GM23338 (cell line): ENCODE measurements around the gene JPH3. TPM values are rescaled to one million over a fixed set of nuclear protein-coding genes. Genes with fewer than 3 reads are reported as not detected.

Experiments used
- ATAC-seq: fragments of 200-7000 bp; cut with Tn5 transposase; 3 replicates; pipeline ENCODE4 v1.9.1; 2020
- DNase-seq: peaks from one replicate; pipeline ENCODE4 v3.0.0-alpha.2; 2015; ENCODE audit warnings: low spot score
- H2AFZ ChIP-seq: fragments of 200-600 bp; sonication (generic); 2 replicates; pipeline ENCODE4 v1.8.0; 2016; ENCODE audit warnings: antibody characterized with exemption, mild to moderate bottlenecking, moderate library complexity
- H3F3A ChIP-seq: fragments of 200-600 bp; sonication (generic); replicated peaks from 2 replicates; pipeline ENCODE4 v1.8.0; 2017; ENCODE audit warnings: antibody characterized with exemption, mixed run types, low read depth
- H3K27ac ChIP-seq: fragments of 200-600 bp; sonication (generic); 2 replicates; pipeline ENCODE4 v1.6.1; 2016; ENCODE audit warnings: low read depth
- H3K27me3 ChIP-seq: fragments of 200-600 bp; sonication (generic); 2 replicates; pipeline ENCODE4 v1.8.0; 2016; ENCODE audit warnings: mild to moderate bottlenecking, mixed run types, moderate library complexity; ENCODE audit not compliant: insufficient read depth
- H3K36me3 ChIP-seq: fragments of 200-600 bp; sonication (generic); 2 replicates; pipeline ENCODE4 v1.8.0; 2016; ENCODE audit warnings: mild to moderate bottlenecking; ENCODE audit not compliant: insufficient read depth
- H3K4me1 ChIP-seq: fragments of 200-600 bp; sonication (generic); 2 replicates; pipeline ENCODE4 v1.8.0; 2016; ENCODE audit warnings: mild to moderate bottlenecking, moderate library complexity; ENCODE audit not compliant: insufficient read depth
- H3K4me2 ChIP-seq: fragments of 200-600 bp; sonication (generic); 2 replicates; pipeline ENCODE4 v1.7.1; 2017; ENCODE audit warnings: mixed run types
- H3K4me3 ChIP-seq: fragments of 200-600 bp; sonication (generic); 2 replicates; pipeline ENCODE4 v1.6.1; 2016; ENCODE audit warnings: mixed run types
- H3K79me2 ChIP-seq: fragments of 200-600 bp; sonication (generic); replicated peaks from 2 replicates; pipeline ENCODE4 v1.8.0; 2017; ENCODE audit warnings: mild to moderate bottlenecking; ENCODE audit not compliant: insufficient read depth
- H3K9me2 ChIP-seq: fragments of 200-600 bp; sonication (generic); 2 replicates; pipeline ENCODE4 v1.8.0; 2017; ENCODE audit not compliant: insufficient read depth
- H4K20me1 ChIP-seq: fragments of 200-600 bp; sonication (generic); replicated peaks from 2 replicates; pipeline ENCODE4 v1.8.0; 2017; ENCODE audit warnings: mild to moderate bottlenecking; ENCODE audit not compliant: insufficient read depth
- H3K27ac Mint-ChIP-seq: 2 replicates; pipeline ENCODE4 v1.8.0; 2020; ENCODE audit warnings: inconsistent platforms, mild to moderate bottlenecking, moderate library complexity, mixed read lengths
- H3K27me3 Mint-ChIP-seq: 3 replicates; pipeline ENCODE4 v1.8.0; 2022; ENCODE audit warnings: low read depth, mild to moderate bottlenecking, moderate library complexity, mixed read lengths, inconsistent platforms; ENCODE audit not compliant: insufficient read depth, poor library complexity
- H3K36me3 Mint-ChIP-seq: 3 replicates; pipeline ENCODE4 v1.8.0; 2021; ENCODE audit warnings: low read depth, mild to moderate bottlenecking, inconsistent platforms, moderate library complexity, mixed read lengths
- H3K4me1 Mint-ChIP-seq: 3 replicates; pipeline ENCODE4 v1.8.0; 2020; ENCODE audit warnings: mild to moderate bottlenecking, inconsistent platforms, mixed read lengths
- H3K4me3 Mint-ChIP-seq: 3 replicates; pipeline ENCODE4 v1.8.0; 2021; ENCODE audit warnings: moderate library complexity, mild to moderate bottlenecking, inconsistent platforms, mixed read lengths
- H3K9me3 Mint-ChIP-seq: 3 replicates; pipeline ENCODE4 v1.8.0; 2020; ENCODE audit warnings: moderate library complexity, mild to moderate bottlenecking, inconsistent platforms, mixed read lengths
- CREB1 ChIP-seq: fragments of 250-450 bp; sonication (Bioruptor Pico); IDR thresholded peaks from 2 replicates; pipeline ENCODE4 v1.5.0; 2020; ENCODE audit warnings: low read depth, mild to moderate bottlenecking, moderate library complexity
- CTCF ChIP-seq, 2 experiments: fragments of 200-600 bp in 1 of 2; sonication (generic) in 1 of 2; conservative IDR thresholded peaks; 2 replicates each; pipeline versions ENCODE4 v1.5.1 to v1.6.1; 2016 to 2017; ENCODE audit warnings: antibody characterized with exemption in 2 of 2, low read depth in 2 of 2, mild to moderate bottlenecking in 2 of 2, moderate library complexity in 1 of 2
- EZH2 ChIP-seq: fragments of 200-600 bp; sonication (generic); IDR thresholded peaks from one replicate; pipeline ENCODE4 v1.8.0; 2017; ENCODE audit warnings: antibody characterized with exemption, mild to moderate bottlenecking, low read depth; ENCODE audit not compliant: unreplicated experiment
- JUNB ChIP-seq: IDR thresholded peaks from one replicate; pipeline ENCODE4 v1.6.1; 2016; ENCODE audit warnings: antibody characterized with exemption; ENCODE audit not compliant: unreplicated experiment
- NANOG ChIP-seq: IDR thresholded peaks from 2 replicates; pipeline ENCODE4 v1.6.1; 2016; ENCODE audit warnings: antibody characterized with exemption, borderline replicate concordance
- POLR2AphosphoS5 ChIP-seq: IDR thresholded peaks from 2 replicates; pipeline ENCODE4 v1.6.1; 2016; ENCODE audit warnings: antibody characterized with exemption, low read depth
- ZNF331 ChIP-seq: fragments of 250-450 bp; sonication (Bioruptor Pico); IDR thresholded peaks from 2 replicates; pipeline ENCODE4 v1.5.0; 2020; ENCODE audit warnings: low read depth, mild to moderate bottlenecking, moderate library complexity
- ZNF462 ChIP-seq: fragments of 250-450 bp; sonication (Bioruptor Pico); IDR thresholded peaks from 2 replicates; pipeline ENCODE4 v1.5.0; 2020; ENCODE audit warnings: mild to moderate bottlenecking, moderate library complexity
- polyA plus RNA-seq: library from polyadenylated mRNA; unstranded; fragments of >200 nt; fragmentation: Nextera tagmentation; extraction: Ambion mirVana; gene quantifications from 2 replicates; pipeline ENCODE4 v1.2.1, GENCODE V29; 2016
- total RNA-seq: library from RNA; depleted of rRNA; stranded (reverse); fragments of >200 nt; shearing (Covaris generic); gene quantifications from 2 replicates; pipeline ENCODE4 v1.2.3, GENCODE V29; 2014

The JPH3 gene
- total and polyA plus RNA-seq, 2 experiments from 2014 or later = 8.4 to 38.3 TPM

GRCh38 chr16:87631067-87631466 lies 28.8 kb downstream of the JPH3 start (continued):
- TF ChIP-seq ZNF462 (CRISPR knock-in tag) (no peak), EZH2 (no peak), ZNF331 (no peak), CREB1 (CRISPR knock-in tag) (no peak), POLR2AphosphoS5 (no peak), JUNB (no peak), NANOG (no peak)

- Histone ChIP-seq H2AFZ (no peak overlapping the region), H3K9me2 (no peaks in the 10 kb centered on the region), H3K27ac (no peak overlapping the region), H3K27me3 (no peaks in the 10 kb centered on the region), H4K20me1 (peaks cover 3% of the 10 kb centered on the region), H3K79me2 (no peaks in the 10 kb centered on the region), H3K4me3 (no peak overlapping the region), H3K4me2 (no peak overlapping the region), H3K4me1 (no peaks in the 10 kb centered on the region), H3K36me3 (no peaks in the 10 kb centered on the region), H3F3A (no peaks in the 10 kb centered on the region)
- Mint-ChIP-seq H3K4me3 (no peak overlapping the region), H3K36me3 (peaks cover 8% of the 10 kb centered on the region), H3K4me1 (peaks cover 4% of the 10 kb centered on the region), H3K27ac (no peak overlapping the region), H3K9me3 (peaks cover 3% of the 10 kb centered on the region; the same call in 2 of the 3 replicates), H3K27me3 (peaks cover 14% of the 10 kb centered on the region)
- DNase-seq (no peak), ATAC-seq (no peak)
- TF ChIP-seq EZH2 = no peak
- TF ChIP-seq CREB1 (CRISPR knock-in tag) = no peak
- TF ChIP-seq CTCF (conservative IDR thresholded peaks at IDR 0.05; ENCODE audit: low read depth in 2 of 2) = no peak
- no peak for TF ChIP-seq ZNF462 (CRISPR knock-in tag)
- no peak for TF ChIP-seq JUNB
- TF ChIP-seq NANOG = no peak
Observed at GRCh38 chr16:87634411-87634810, 32.1 kb downstream of the JPH3 start.
